ENCODE data around the gene PROX1.
A peak's percentile ranks its signal among the peaks of the same experiment; 100 is the strongest.

The PROX1 gene

GRCh38 chr1:213998785-213999184 is 11.0 kb downstream of the PROX1 start:
- peak overlapping the region in 3 of 11 experiments; percentile 7 to 25 (median 13); a peak in 3 of 22 replicates for H3K4me2 ChIP-seq
- TF ChIP-seq Cebpa-rat (IDR thresholded peaks at IDR 0.05), result no peak
- H3K4me3 ChIP-seq, result no peak overlapping the region
- H3K9ac ChIP-seq, result no peak overlapping the region
- H3K4me1 ChIP-seq, result peaks cover 0 to 15% (median 0%) of the 10 kb centered on the region in 10 experiments; a peak in 3 of 20 replicates
- H3K27ac ChIP-seq, result no peak overlapping the region
- peaks cover 0 to 7% (median 0%) of the 10 kb centered on the region in 11 experiments; a peak in 2 of 22 replicates for H4K20me1 ChIP-seq
- peaks cover 0 to 9% (median 0%) of the 10 kb centered on the region in 11 experiments; a peak in 2 of 22 replicates for H3K9me3 ChIP-seq (replicated peaks in 1 of 11)
- no peaks in the 10 kb centered on the region for H3K27me3 ChIP-seq
- peaks cover 0 to 22% (median 0%) of the 10 kb centered on the region in 11 experiments; a peak in 6 of 22 replicates for H3K36me3 ChIP-seq

- H3K4me2 ChIP-seq, result peak overlapping the region in 3 of 11 experiments; percentile 7 to 25 (median 13); a peak in 3 of 22 replicates
- H3K4me1 ChIP-seq, result peaks cover 0 to 12% (median 0%) of the 10 kb centered on the region in 10 experiments; a peak in 2 of 20 replicates
- no peaks in the 10 kb centered on the region for H3K27me3 ChIP-seq
- peaks cover 0 to 22% (median 0%) of the 10 kb centered on the region in 11 experiments; a peak in 6 of 22 replicates for H3K36me3 ChIP-seq
- no peak overlapping the region for H3K27ac ChIP-seq
- no peak for TF ChIP-seq Cebpa-rat (IDR thresholded peaks at IDR 0.05)
- H3K9me3 ChIP-seq (replicated peaks in 1 of 11), result peaks cover 0 to 9% (median 0%) of the 10 kb centered on the region in 11 experiments; a peak in 2 of 22 replicates
- H3K9ac ChIP-seq, result no peak overlapping the region
- H3K4me3 ChIP-seq, result no peak overlapping the region
- no peaks in the 10 kb centered on the region; a peak in 1 of 22 replicates for H4K20me1 ChIP-seq
Measured at GRCh38 chr1:213999732-214000131, 12.0 kb downstream of the PROX1 start.

- Histone ChIP-seq H3K4me3 (no peak overlapping the region), H3K4me1 (peaks cover 0 to 12% (median 0%) of the 10 kb centered on the region in 10 experiments; a peak in 2 of 20 replicates), H3K27ac (no peak overlapping the region), H3K27me3 (no peaks in the 10 kb centered on the region), H3K4me2 (no peak overlapping the region; a peak in 1 of 22 replicates), H3K36me3 (peaks cover 0 to 13% (median 0%) of the 10 kb centered on the region in 11 experiments; a peak in 6 of 22 replicates), H3K9ac (no peak overlapping the region), H4K20me1 (no peaks in the 10 kb centered on the region), H3K9me3 (replicated peaks in 1 of 11) (peaks cover 0 to 9% (median 0%) of the 10 kb centered on the region in 11 experiments; a peak in 2 of 22 replicates)
- no peak for TF ChIP-seq Cebpa-rat (IDR thresholded peaks at IDR 0.05)
Measured at GRCh38 chr1:214002060-214002459, 14.3 kb downstream of the PROX1 start.

GRCh38 chr1:214002472-214002871 is 14.7 kb downstream of the PROX1 start:
- Histone ChIP-seq H3K9me3 (replicated peaks in 1 of 11) (peaks cover 0 to 5% (median 0%) of the 10 kb centered on the region in 11 experiments; a peak in 2 of 22 replicates), H3K4me1 (peaks cover 0 to 12% (median 0%) of the 10 kb centered on the region in 10 experiments; a peak in 2 of 20 replicates), H3K36me3 (peaks cover 0 to 9% (median 0%) of the 10 kb centered on the region in 11 experiments; a peak in 4 of 22 replicates), H3K27ac (no peak overlapping the region), H3K27me3 (no peaks in the 10 kb centered on the region), H3K9ac (no peak overlapping the region), H3K4me3 (no peak overlapping the region), H4K20me1 (no peaks in the 10 kb centered on the region), H3K4me2 (no peak overlapping the region; a peak in 1 of 22 replicates)
- no peak for TF ChIP-seq Cebpa-rat (IDR thresholded peaks at IDR 0.05)

- H3K27me3 ChIP-seq, result no peaks in the 10 kb centered on the region
- H3K9me3 ChIP-seq (replicated peaks in 1 of 11), result no peaks in the 10 kb centered on the region
- H3K4me1 ChIP-seq, result peaks cover 0 to 12% (median 0%) of the 10 kb centered on the region in 10 experiments; a peak in 2 of 20 replicates
- no peak overlapping the region for H3K9ac ChIP-seq
- no peak for TF ChIP-seq Cebpa-rat (IDR thresholded peaks at IDR 0.05)
- no peak overlapping the region for H3K4me2 ChIP-seq
- no peaks in the 10 kb centered on the region for H4K20me1 ChIP-seq
- no peak overlapping the region for H3K27ac ChIP-seq
- H3K4me3 ChIP-seq, result no peak overlapping the region
- peaks cover 0 to 1% (median 0%) of the 10 kb centered on the region in 11 experiments; a peak in 1 of 22 replicates for H3K36me3 ChIP-seq
Measured at GRCh38 chr1:214003233-214003632, 15.5 kb downstream of the PROX1 start.

- no peaks in the 10 kb centered on the region for H3K9me3 ChIP-seq (replicated peaks in 1 of 11)
- no peaks in the 10 kb centered on the region for H3K27me3 ChIP-seq
- H3K4me3 ChIP-seq, result no peak overlapping the region
- no peaks in the 10 kb centered on the region for H4K20me1 ChIP-seq
- H3K4me1 ChIP-seq, result peaks cover 0 to 7% (median 0%) of the 10 kb centered on the region in 10 experiments; a peak in 1 of 20 replicates
- H3K36me3 ChIP-seq, result no peaks in the 10 kb centered on the region
- no peak overlapping the region for H3K27ac ChIP-seq
- no peak overlapping the region for H3K9ac ChIP-seq
- TF ChIP-seq Cebpa-rat (IDR thresholded peaks at IDR 0.05), result no peak
- H3K4me2 ChIP-seq, result no peak overlapping the region
Measured at GRCh38 chr1:214004014-214004413, 16.2 kb downstream of the PROX1 start.

- H3K4me3 ChIP-seq, result no peak overlapping the region
- no peaks in the 10 kb centered on the region for H3K4me1 ChIP-seq
- H3K36me3 ChIP-seq, result no peaks in the 10 kb centered on the region
- no peak overlapping the region for H3K27ac ChIP-seq
- no peaks in the 10 kb centered on the region for H3K9me3 ChIP-seq (replicated peaks in 1 of 11)
- no peak overlapping the region for H3K4me2 ChIP-seq
- no peaks in the 10 kb centered on the region for H4K20me1 ChIP-seq
- no peaks in the 10 kb centered on the region for H3K27me3 ChIP-seq
- H3K9ac ChIP-seq, result no peak overlapping the region
- no peak for TF ChIP-seq Cebpa-rat (IDR thresholded peaks at IDR 0.05)
Measured at GRCh38 chr1:214004795-214005194, 17.0 kb downstream of the PROX1 start.

- no peak overlapping the region for H3K9ac ChIP-seq
- no peaks in the 10 kb centered on the region for H3K27me3 ChIP-seq
- H4K20me1 ChIP-seq, result no peaks in the 10 kb centered on the region
- no peak overlapping the region for H3K27ac ChIP-seq
- H3K4me1 ChIP-seq, result no peaks in the 10 kb centered on the region
- no peaks in the 10 kb centered on the region for H3K36me3 ChIP-seq
- TF ChIP-seq Cebpa-rat (IDR thresholded peaks at IDR 0.05), result no peak
- no peak overlapping the region for H3K4me3 ChIP-seq
- no peak overlapping the region for H3K4me2 ChIP-seq
- no peaks in the 10 kb centered on the region for H3K9me3 ChIP-seq (replicated peaks in 1 of 11)
Measured at GRCh38 chr1:214005708-214006107, 17.9 kb downstream of the PROX1 start.

GRCh38 chr1:214006845-214007244 is 19.1 kb downstream of the PROX1 start:
- no peak for TF ChIP-seq Cebpa-rat (IDR thresholded peaks at IDR 0.05)
- Histone ChIP-seq H3K4me1 (no peaks in the 10 kb centered on the region), H3K27ac (no peak overlapping the region), H3K4me2 (no peak overlapping the region), H3K27me3 (no peaks in the 10 kb centered on the region), H3K9ac (no peak overlapping the region), H3K9me3 (replicated peaks in 1 of 11) (0 out of 22 replicates have a peak, but pooled peaks cover 0 to under 1% (median 0%) of the 10 kb centered on the region in 11 experiments), H4K20me1 (no peaks in the 10 kb centered on the region), H3K4me3 (no peak overlapping the region), H3K36me3 (peaks cover 0 to 6% (median 0%) of the 10 kb centered on the region in 11 experiments; a peak in 2 of 22 replicates)

GRCh38 chr1:214008347-214008746 is 20.6 kb downstream of the PROX1 start:
- H3K4me3 ChIP-seq, result no peak overlapping the region
- H3K4me2 ChIP-seq, result no peak overlapping the region
- H4K20me1 ChIP-seq, result no peaks in the 10 kb centered on the region
- no peaks in the 10 kb centered on the region for H3K4me1 ChIP-seq
- TF ChIP-seq Cebpa-rat (IDR thresholded peaks at IDR 0.05), result no peak
- H3K36me3 ChIP-seq, result peaks cover 0 to 20% (median 0%) of the 10 kb centered on the region in 11 experiments; a peak in 3 of 22 replicates
- H3K9me3 ChIP-seq (replicated peaks in 1 of 11), result peaks cover 0 to 11% (median 0%) of the 10 kb centered on the region in 11 experiments; a peak in 1 of 22 replicates
- no peak overlapping the region for H3K27ac ChIP-seq
- H3K9ac ChIP-seq, result no peak overlapping the region
- H3K27me3 ChIP-seq, result no peaks in the 10 kb centered on the region

All from BLaER1 treated with 17β-estradiol and CSF1 and Interleukin-3, amounts not matched to agents 10 nM and 100 nM (cell line).